ENCODE measurements around the gene WDR33. TPM values are rescaled to one million over a fixed set of nuclear protein-coding genes. Genes with fewer than 3 reads are reported as not detected.

WDR33 gene
- total and polyA plus RNA-seq, 2 of the 13 experiments (the other 11 are each of a cell fraction or from before 2014, with no cell fraction given): 54.9 to 78.2 TPM

- TF ChIP-seq ZBTB26 (CRISPR knock-in tag; IDR thresholded peaks at IDR 0.05; ENCODE audit: borderline replicate concordance) (peak; percentile 56; the same call in 1 of the 2 replicates), IRF9 (CRISPR knock-in tag; IDR thresholded peaks at IDR 0.05; ENCODE audit: borderline replicate concordance) (peak; percentile 18; the same call in 1 of the 2 replicates), SALL2 (CRISPR knock-in tag; IDR thresholded peaks at IDR 0.05) (peak; percentile 92), ZSCAN12 (CRISPR knock-in tag; IDR thresholded peaks at IDR 0.05) (peak; percentile 58), ZNF496 (CRISPR knock-in tag; IDR thresholded peaks at IDR 0.05; ENCODE audit: insufficient replicate concordance) (no peak), ZNF230 (CRISPR knock-in tag; IDR thresholded peaks at IDR 0.05) (no peak), ATF7-NPFF (CRISPR knock-in tag; IDR thresholded peaks at IDR 0.05; ENCODE audit: low read depth) (peak; percentile 88), ZNF674 (CRISPR knock-in tag; IDR thresholded peaks at IDR 0.05; ENCODE audit: low read depth) (no peak), CEBPG (CRISPR knock-in tag; IDR thresholded peaks at IDR 0.05) (peak; percentile 23; the same call in 1 of the 2 replicates), ARID4A (CRISPR knock-in tag; IDR thresholded peaks at IDR 0.05; ENCODE audit: borderline replicate concordance) (peak; percentile 41; the same call in 1 of the 2 replicates), CREBL2 (CRISPR knock-in tag; IDR thresholded peaks at IDR 0.05; ENCODE audit: borderline replicate concordance) (peak; percentile 93; the same call in 1 of the 2 replicates), NCOR1 (IDR thresholded peaks at IDR 0.05; ENCODE audit: borderline replicate concordance, low read length) (no peak), PLSCR1 (CRISPR knock-in tag; IDR thresholded peaks at IDR 0.05; ENCODE audit: borderline replicate concordance) (no peak), MBNL3 (CRISPR knock-in tag; conservative IDR thresholded peaks at IDR 0.05) (no peak), NRL (CRISPR knock-in tag; IDR thresholded peaks at IDR 0.05; ENCODE audit: borderline replicate concordance) (0 out of 2 replicates have a peak, but pooled peaks have one; percentile 40), SETDB1 (CRISPR knock-in tag; IDR thresholded peaks at IDR 0.05; ENCODE audit: borderline replicate concordance) (no peak), GMEB2 (CRISPR knock-in tag; IDR thresholded peaks at IDR 0.05; ENCODE audit: low read depth) (no peak)
Measured at GRCh38 chr2:127701651-127702394, 109.1 kb downstream of the WDR33 start (continued).
